HG03175 (cell line): ENCODE measurements around the gene CA5A.
"Not testable (repeated sequence)": the region's sequence is repeated elsewhere in the genome, so short reads cannot be mapped to it uniquely, and the experiment has no call there.

ENCODE experiments used
- ATAC-seq: cut with Tn5 transposase; IDR thresholded peaks from one replicate; pipeline ENCODE4 v1.9.1; 2021; ENCODE audit warnings: mild to moderate bottlenecking, moderate library complexity; ENCODE audit not compliant: unreplicated experiment

CA5A gene

DNA sequence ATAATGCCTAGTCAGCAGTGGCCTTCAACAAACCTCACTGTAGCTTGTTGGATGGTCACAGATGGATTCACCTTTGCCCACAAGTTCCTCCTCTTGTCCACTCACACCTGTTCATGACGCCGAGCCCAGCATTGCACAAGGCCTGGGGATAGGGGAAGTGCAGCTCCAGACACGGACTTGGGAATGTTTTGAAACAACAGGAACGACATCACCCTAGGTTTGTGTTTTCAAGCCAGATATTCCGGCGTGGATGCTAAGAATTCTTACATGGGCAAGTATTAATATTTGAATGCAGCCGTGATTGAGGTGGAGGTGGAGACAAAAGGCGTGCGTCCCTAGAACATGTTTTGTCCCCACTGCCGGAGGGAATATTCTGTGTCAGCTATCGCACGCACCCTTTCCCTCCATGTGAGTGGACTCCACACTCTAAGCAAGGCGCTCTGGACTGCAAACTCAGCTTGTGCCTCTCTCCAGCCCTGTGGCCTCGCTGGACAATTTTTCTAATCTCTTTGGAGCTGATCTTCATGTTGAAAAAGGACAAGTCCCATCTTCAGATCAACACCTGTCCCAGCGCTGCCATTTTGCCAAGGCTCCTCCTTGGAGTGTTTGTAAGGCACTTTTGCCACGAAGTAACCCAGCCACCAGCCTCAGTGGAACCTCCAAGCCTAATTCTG is 12.9 kb upstream of the CA5A start:
- ATAC-seq: no peak

DNA sequence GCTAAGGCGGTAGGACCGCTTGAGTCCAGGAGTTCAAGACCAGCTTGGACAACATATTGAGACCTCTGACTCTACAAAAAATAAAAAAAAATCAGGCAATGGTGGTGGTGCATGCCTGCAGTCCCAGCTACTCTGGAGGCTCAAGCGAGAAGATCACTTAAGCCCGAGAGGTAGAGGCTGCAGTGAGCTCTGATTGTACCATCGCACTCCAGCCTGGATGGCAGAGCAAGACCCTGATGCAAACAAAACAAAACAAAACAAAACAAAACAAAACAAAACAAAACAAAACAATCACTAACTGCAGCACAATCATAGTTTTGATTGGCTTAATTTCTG is 12.4 kb upstream of the CA5A start:
- no peak for ATAC-seq

DNA sequence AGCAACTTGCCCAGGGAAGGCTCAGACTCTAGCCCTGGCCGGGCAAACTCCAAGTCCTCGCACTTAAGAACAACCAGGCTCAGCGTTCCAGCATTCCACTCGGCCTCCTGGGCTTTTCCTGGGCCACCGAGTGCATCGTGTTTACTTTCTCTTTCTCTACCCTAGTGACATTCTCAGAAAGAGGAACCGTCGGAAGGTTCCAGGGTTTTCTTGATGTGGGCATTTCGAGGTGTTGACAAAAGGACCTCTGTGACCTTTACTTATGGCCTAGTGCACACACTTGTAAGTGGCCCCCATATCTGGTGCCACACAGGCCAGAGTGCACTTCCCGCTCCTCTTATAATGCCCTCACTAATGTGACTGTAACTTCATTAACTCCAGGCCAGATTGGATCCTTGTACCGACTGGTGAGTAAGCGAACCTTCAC is 11.8 kb upstream of the CA5A start:
- no peak for ATAC-seq

DNA sequence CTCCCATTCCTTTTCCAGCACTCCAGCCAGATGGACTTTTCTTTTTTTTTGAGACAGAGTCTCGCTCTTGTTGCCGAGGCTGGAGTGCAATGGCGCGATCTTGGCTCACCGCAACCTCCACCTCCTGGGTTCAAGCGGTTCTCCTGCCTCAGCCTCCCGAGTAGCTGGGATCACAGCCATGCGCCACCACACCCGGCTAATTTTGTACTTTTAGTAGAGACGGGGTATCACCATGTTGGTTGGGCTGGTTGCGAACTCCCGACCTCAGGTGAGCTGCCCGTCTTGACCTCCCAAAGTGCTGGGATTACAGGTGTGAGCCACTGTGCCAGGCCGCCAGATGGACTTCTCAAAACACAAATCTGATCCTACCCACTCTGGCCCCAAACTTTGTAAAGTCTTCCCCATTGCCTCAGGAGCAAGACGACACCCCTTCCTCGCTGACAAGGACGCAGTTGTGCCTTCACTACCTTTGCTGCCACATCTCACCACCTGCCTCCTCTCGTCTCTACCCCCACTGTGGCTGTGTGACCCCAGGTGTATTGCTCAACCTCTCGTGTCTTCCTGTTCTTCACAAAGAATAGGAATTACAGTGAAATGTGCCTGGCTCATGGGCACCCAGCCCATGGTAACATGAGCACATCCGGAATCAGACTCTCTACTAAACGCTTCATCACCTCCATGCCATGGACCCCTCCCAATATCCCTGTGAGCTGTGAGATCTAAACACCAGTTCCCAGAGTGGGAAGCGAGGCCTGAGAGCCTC is 11.2 kb upstream of the CA5A start:
- no peak for ATAC-seq

DNA sequence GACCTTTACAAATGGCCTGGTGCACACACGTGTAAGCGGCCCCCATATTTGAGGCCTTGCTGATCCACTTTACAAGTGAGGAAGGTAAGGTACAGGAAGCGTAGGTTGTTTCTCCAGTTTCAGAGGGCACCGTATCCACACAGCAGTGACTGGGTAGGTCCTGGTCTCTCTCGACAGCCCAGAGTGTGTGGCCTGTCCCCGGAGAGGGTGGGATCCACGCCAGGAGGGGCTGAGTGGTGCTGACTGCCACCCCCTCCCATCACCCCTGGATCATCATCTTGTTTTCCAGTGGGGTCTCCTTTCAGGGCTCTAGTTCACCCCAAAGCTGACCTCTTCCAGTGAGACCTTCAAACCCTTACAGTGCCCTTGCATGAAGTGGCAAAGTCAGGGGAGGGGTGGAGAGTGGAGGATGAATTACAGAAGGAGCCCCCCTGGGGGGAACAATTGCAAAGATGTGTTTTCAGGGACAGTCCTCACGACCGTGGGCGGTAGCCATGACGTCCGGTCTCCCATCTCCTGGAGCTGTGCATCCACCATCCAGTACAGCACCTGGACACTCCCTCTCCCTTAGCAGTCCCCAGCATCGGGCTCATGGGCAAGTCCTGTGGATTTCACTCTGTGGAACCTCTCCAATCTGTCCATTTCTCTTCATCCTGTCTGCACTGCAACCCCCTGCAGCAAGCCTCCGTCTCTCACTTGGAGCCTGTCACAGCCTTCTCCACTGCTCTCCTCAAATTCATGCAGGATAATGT is 10.4 kb upstream of the CA5A start:
- no peak for ATAC-seq

DNA sequence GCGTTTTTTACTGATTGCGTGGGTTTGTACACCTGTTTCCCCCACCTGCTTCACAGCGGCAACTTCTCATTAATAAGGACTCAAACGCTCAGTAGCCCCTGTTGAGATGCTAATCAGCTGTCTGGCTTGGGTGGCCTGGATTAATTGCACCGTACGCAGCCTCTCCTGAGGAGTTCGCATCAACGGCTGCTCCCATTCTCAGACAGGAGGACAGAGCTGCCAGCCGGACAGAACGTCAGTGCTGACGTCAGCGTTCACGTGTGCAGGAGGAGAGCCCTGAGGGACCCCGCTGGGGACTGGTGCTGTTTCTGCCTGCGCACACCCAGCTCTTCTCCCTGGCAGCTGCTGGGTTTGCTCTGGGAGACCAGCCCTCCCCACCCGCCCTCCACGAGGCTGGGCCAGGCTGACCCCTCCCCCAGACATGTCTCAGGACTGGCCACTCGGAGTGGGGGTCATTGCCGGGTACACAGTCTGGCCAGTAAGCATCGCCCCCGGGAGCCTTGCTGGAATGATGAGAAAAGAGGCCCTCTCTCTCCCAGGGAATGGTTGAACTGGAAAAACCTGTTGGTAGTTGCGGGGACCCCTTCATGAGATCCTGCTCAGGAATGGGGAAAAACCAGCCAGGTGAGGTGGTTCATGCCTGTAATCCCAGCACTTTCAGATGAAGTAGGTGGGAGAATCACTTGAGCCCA is 9.2 kb upstream of the CA5A start:
- no peak for ATAC-seq

DNA sequence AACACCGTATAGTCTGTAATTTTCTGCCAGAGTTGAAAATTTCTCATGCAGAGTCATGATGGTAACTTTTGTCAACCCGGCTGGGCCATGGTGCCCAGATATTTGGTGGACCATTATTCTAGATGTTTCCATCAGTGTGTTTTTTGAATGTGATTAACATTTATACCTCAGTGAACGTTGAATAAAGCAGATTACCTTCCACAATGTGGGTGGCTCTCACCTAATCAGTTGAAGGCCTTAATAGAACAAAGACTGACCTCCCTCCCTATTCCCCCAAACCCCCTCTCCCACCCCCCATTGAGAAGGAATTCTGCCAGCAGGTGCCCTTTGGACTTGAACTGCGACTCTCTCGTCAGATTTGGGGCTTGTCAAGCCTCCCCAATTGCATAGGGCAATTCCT is 6.4 kb upstream of the CA5A start:
- ATAC-seq: no peak

DNA sequence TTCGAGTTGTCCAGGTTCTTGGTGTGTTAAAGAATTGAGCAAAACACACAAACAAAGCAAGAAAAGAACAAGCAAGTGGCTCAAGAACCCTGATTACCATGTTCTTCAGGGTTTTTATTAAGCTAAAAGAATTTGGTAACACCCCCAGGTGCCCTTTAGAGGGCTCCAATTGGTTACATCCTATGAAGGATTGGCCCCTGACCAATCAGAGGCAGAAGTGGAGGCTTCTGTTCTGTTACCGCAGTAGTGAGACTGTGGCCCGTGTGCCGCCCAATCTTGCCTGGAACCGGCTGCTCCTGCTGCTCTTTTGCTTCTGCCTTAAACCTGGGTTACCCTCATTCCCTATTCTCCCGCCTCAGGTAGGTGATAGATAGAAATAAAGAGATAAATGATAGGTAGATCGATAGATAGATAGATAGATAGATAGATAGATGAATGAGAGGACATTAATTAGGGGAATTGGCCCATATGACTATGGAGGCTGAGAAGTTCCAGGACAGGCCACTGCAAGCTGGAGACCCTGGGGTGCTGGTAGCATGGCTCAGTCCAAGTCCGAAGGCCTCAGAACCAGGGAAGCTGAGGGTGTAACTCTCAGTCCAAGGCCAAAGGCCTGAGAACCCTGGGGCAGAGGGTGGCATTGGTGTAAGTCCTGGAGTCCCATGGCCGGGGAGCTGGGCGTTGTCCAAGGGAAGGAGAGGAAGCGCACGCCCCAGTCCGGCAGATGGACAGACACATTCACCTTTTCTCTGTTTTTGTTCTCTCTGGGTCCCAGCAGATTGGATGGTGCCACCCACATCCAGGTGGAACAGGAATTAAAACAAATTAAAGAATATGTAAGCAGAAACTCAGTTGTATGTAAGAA is 3.5 kb upstream of the CA5A start:
- no peak for ATAC-seq

DNA sequence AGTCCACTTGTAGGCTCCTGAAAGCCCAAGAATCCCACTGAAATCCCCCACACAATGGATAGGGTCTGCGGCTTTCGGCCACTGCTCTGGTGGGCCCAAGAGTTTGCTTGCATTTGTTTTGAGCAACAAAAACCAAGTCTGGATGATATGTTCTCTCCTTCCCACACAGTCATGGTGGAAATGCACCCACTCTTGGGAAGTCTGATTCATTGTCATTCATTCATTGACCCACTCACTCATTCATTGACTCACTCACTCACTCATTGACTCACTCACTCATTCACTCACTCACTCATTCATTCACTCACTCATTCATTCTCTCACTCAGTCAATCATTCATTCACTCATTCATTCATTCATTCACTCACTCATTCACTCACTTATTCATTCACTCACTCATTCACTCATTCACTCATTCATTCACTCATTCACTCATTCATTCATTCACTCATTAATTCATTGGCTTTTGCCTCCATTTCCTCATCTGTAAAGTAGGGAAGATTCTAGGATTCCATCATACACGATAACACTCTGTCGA is 2.2 kb upstream of the CA5A start:
- no peak for ATAC-seq

DNA sequence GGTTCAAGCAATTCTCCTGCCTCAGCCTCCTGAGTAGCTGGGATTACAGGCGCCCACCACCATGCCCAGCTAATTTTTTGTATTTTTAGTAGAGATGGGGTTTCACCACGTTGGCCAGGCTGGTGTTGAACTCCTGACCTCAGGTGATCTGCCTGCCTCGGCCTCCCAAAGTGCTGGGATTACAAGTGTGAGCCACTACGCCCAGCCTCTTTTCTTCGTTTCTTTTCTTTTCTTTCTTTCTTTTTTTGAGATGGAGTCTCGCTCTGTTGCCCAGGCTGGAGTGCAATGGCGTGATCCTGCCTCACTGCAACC is 858 bp upstream of the CA5A start:
- not testable (repeated sequence) for ATAC-seq

DNA sequence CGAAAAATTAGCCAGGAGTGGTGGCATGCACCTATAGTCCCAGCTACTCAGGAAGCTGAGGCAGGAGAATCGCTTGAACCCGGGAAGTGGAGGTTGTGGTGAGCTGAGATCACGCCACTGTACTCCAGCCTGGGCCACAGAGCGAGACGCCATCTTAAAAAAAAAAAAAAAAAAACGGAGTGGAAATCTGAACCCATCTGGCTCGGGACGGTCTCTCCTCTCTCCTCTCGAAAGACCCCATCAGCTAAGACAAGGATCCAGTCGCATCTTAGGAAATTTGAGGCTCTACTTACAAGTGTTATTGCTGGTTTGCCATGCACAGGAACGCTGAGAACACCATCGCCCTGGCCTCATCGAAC is 334 bp downstream of the CA5A start:
- not testable (repeated sequence) for ATAC-seq

DNA sequence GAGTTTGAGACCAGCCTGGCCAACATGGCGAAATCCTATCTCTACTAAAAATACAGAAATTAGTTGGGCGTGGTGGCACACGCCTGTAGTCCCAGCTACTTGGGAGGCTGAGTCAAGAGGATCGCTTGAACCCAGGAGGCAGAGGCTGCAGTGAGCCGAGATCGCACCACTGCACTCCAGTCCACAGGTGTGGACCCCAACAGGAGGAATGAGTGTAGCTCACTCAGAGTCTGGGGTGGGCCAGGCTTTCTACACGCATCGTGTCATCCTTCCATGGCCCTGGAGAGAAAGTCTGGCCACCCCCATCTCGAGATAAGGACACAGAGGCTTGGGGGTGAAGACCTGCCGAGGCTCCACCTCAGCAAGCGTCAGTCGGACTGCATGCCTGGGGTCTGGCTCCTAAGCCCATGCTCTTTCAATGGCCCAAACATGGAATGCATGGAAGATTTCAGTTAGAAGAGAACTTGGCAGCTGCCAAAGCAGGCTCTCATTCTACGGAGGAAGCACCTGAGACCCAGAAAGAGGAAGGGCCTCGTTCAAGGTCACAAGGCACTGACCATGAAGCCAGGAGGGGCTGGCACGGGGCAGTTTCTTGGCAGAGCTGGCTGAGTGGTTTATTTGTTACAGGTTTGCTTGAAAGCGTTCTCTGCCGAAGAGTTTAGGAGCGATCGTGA is 1.4 kb downstream of the CA5A start:
- not testable (repeated sequence) for ATAC-seq

DNA sequence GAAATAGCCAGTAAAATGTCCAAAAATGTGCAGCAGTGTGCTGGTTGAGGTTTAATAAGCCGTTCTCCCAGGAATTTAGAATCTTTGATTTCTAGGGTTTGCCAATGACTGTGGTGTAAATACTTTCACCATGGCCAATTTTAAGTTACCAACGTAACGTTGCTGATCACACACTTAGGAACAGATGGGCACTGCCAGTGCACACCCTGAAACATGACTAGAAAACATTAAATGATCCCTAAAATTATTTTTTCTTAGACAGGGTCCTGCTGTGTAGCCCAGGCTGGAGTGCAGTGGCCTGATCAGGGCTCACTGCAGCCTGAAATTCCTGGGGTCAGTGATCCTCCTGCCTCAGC is 3.2 kb downstream of the CA5A start:
- no peak for ATAC-seq

DNA sequence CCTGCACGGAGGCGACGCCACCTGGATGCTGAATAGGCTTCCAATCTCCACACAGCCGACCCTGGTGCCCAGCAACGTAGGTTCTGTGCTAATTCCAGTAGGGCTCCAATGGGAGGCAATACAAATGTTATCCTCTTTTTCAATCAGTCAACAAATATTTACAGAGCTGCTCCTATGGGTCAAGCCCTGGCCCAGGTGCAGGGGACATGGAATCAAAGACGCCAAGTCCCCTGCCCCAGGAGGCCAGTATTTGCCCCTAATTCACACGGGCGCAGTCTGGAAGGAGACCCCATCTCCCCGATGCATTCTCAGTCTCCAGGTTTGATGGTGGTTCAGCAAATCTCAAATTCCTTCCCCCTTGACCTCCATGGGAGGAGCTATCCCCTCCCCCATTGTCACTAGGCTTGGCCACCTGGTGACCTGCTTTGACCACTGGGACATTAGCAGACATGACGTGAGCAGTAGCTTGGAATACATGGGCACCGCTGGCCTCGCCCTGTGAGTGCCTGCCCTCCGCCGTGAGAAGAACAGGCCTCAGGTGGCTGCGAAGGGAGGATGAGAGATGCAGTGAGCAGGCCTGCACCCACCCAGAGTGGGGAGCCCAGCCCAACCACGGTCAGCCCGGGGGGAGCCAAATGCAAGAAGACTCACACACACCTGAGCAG is 3.7 kb downstream of the CA5A start:
- not testable (repeated sequence) for ATAC-seq

DNA sequence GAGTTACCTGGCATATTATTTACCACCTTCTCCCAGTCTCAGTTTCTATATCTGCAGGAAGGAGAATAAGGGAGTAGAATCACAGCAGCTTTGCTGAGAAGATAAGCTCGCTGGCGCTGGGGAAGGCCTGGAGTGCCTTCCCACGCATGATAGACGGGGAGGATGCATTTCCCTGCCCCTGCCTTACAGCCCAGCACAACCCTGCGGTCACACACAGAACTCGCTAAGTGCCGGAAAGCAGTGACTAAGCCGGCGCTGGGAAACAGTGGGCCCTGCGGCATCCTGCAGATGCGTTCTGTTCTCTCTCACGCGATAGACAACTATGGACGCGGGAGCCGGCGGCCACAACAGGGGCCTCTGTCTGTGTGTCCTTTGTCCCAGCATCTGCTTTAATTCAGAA is 4.8 kb downstream of the CA5A start:
- no peak for ATAC-seq

DNA sequence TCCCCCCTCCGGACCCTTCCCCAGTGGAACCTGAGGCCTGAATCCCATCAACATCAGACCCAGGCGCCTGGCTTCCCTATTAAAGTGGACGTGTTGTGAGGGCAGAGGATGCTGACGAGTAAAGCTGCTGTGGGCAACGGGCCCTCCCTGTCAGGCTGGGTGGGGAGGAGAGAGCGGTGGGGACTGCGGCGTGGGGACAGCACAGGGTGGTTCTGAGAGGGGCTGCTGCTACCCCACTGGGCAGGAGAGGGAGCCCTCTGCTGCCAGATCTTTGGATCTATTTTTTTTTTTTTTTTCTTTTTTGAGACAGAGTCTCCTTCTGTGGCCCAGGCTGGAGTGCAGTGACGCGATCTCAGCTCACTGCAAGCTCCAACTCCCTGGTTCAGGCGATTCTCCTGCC is 5.9 kb downstream of the CA5A start:
- ATAC-seq: no peak

DNA sequence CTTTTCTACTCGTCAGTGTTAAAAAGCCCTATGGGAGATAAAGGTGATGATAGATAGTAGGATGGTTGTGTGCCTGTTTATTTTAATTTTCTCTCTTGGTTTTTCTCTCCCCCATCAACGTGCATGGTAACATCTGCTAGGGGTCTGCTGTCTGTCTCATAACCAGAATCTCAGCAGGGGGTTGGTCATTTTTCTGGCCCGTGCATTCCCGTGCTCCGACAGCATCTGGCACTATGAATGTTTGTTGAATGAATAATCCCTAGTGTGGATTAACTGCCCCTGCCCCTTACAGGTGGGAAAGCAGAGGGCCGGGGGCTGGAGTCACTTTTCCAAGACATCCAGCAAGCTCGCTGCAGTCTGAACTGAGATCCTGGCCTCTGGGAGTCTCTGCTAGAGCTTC is 6.3 kb downstream of the CA5A start:
- no peak for ATAC-seq

DNA sequence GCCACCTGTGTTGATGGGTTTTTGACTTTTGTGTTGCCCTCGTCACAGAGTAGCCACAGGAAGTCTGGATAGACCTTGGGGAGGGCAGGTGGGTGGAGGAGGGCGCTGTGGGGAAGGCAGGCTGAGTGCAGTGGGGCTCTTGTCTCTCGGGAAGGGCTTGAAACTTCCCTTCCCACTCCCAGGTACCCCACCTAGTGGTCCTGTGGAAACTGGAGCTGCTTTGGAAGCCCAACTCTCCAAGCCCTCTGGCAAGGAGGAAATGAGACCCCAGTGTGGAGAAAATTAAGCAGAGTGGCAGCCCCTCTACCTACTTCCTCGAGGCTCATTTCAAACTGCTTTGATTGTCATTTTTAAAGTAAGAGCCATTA is 9.2 kb downstream of the CA5A start:
- ATAC-seq: no peak
